Stimulated activated CD8-positive, alpha-beta memory T cell treated with anti-CD3 and anti-CD28 coated beads, Interleukin-4, amount 100 ng/mL, for 4 hours (primary cell): ENCODE data around the gene TRIM44.
"Not testable (repeated sequence)": the region's sequence is repeated elsewhere in the genome, so short reads cannot be mapped to it uniquely, and the experiment has no call there.

Experiments
- DNase-seq, 2 donors: peaks; one replicate each; pipeline ENCODE4 v3.0.0-alpha.2; 2020; ENCODE audit warnings: low read depth in 2 of 2, low spot score in 1 of 2

The TRIM44 gene

DNA sequence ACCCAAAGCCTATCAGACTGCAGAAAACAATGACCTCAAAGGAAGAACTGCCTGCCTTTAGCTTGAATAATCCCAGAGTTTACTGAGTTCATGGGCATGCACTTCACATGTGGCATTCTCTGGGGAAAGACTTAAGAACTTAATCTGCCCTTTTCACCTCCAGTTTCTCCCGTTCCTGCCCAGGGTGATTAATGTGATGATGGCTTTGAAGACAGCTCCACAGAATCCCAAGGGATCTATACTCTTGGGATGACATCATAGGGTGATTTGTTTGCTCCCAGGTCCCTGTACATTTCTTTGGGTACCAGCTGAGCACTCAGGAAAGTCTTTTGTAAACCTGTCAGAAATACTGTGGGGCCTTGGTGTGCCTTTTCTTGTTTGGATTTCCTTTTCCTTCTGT, 30.3 kb upstream of the TRIM44 start:
- DNase-seq, result no peak

DNA sequence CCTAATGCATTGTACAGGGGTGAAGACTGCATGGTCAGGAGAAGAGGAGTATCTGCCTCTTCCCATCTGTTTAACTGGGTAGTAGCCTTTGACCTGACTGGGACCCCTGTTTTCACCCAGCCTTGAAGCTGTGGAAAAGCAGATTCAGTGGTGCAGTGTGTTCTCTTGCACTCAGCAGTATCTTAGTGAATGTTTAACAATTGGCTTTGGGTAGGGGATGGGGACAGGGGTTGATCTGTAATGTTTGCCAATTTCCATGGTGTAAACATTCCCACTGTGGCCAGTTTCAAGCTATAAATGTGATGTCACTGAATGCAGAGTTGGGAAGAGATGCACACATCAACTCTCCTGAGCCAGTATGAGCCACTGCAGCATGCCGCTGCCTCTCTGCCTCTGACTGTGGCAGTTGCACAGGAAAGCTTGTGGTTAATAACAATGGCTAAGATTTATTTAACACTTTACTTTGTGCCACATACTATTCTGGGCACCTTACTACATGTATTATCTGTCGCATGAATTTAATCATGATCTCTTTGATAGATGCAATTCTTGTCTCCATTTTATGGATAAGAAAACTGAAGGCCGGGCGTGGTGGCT, 28.6 kb upstream of the TRIM44 start:
- no peak for DNase-seq

DNA sequence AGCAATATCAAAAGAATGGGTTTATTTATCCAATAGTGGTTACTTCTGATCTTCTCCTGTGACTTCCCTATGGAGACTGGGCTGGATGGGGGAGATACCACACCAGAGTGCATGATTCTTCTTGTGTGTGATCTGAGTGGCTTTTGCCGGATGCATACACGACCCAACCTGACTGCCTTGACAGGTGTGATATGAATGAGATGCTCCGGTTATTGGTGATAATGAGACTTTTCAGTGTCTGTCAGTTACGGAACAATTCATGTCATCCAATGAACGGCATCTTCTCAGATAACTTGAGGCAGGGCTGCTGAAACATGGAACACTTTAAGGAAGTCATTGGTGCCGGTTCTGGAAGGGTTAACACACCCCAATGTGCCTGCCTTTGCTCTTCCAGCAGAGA, 26.6 kb upstream of the TRIM44 start:
- no peak for DNase-seq

DNA sequence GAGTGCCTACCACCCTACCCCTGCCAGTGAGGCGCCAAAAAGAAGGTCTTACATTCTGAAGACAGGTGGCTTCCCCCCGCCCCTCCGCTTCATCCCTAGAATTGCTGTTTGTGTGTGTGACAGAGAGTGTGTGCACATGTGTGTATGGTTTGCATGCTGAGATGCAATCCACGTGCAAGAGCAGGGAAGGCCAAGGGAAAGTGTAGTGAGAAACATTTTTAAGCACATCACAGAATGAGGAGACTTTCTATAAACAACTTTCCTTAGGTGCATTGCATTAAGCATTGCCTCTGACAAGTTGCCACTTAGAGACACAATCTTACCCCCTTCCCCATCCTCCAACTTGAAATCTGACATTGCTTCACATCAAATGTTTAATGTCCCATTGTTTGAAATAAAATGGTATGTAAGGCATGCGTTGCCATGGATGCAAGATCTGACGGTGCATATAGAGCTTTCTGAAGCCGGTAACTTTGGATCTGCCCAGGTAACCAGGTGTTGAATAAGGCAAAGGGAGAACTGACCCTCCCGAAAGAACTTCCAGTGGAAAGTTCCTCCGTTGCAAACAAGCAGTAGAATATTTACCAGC, 22.9 kb upstream of the TRIM44 start:
- DNase-seq, result no peak

- no peak for DNase-seq
Measured at GRCh38 chr11:35641171-35641897, 21.2 kb upstream of the TRIM44 start.

- no peak for DNase-seq
Measured at GRCh38 chr11:35641964-35642363, 20.6 kb upstream of the TRIM44 start.

DNA sequence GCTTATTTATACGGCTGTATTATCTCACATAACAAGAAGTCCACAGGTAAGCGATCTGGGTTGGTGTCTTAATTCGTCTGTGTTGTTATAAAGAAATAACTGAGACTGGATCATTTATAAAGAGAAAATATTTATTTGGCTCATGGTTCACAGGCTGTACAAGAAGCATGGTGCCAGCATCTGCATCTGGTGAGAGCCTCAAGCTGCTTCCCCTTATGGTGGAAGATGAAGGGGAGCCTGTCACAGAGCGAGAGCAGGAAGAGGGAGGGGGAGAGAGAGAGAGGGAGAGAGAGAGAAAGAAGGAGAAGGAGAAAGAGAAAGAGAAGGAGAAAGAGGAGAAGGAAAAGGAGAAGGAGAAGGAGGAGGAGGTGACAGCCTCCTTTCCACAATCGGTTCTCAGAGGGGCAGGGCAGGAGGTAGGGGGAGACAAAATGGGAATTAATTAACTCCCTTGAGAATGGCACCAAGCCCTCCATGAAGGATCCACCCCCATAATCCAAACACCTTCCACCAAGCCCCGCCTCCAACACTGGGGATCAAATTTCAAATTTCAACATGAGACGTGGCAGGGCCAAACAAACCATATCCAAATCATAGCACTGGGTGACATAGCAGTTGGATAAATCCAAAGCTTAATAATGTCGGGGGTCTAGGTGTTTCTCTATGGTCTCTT, 15.0 kb upstream of the TRIM44 start:
- DNase-seq, result no peak

GRCh38 chr11:35650006-35650405, 12.6 kb upstream of the TRIM44 start:
- no peak for DNase-seq

GRCh38 chr11:35650467-35650866, 12.1 kb upstream of the TRIM44 start:
- no peak for DNase-seq

DNA sequence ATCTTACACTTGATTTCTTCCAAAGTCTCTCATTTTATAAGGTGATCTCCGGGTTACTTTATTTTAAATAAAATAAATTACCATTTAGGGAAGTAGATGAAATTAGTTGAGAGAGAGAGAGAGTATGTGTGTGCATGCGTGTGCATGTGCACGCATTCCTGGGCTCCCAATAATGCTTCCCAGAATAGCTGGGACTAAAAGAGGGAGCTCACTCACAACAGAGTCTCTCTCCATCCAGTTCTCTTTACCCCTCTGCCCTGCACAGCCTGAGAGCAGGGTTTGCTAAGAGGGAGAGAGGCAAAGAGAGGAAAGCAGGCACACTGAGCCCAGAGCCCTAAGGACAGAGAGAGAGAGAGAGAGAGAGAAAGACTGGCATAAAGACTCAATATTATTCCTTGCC, 11.3 kb upstream of the TRIM44 start:
- no peak for DNase-seq

- not testable (repeated sequence) for DNase-seq
Measured at GRCh38 chr11:35652786-35653185, 9.8 kb upstream of the TRIM44 start.

GRCh38 chr11:35654711-35655110, 7.9 kb upstream of the TRIM44 start:
- DNase-seq, result no peak

DNA sequence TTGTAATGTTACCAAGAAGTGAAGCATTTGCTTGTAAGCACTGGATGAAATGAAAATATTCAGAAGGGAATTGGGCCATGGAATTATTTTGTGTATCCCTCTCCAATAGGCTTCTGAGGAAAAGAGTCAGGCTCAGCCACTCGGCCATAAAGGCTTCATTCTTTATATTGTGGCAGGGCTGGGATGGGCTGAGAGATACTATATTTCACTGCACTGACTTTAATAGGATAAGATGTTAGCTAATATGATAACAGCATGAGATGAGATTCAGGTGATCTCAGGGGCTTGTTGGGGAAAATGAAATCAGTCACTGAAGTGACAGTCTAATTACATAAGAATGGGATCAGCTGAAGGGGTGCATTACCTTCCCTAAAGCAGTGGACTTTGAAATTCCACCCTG, 7.3 kb upstream of the TRIM44 start:
- DNase-seq, result no peak

DNA sequence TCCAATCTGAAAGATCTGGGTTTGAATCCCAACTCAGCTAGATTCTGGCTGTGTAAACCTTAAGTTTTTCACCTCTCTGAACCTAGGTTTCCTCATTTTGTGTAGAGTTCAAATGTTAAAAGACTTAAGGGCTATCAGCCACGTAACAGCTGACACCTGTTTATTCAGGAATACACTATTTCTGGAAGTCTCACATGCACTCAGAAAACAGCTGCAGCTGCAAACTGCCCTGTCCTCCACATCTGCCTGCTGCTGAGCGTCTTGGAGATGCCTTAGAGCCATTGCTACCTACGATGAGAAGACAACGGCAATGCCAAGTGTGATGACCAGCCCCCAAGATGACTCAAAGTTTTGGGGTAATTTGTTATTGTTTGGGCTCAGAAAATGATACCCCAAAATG, 6.7 kb upstream of the TRIM44 start:
- no peak for DNase-seq

DNA sequence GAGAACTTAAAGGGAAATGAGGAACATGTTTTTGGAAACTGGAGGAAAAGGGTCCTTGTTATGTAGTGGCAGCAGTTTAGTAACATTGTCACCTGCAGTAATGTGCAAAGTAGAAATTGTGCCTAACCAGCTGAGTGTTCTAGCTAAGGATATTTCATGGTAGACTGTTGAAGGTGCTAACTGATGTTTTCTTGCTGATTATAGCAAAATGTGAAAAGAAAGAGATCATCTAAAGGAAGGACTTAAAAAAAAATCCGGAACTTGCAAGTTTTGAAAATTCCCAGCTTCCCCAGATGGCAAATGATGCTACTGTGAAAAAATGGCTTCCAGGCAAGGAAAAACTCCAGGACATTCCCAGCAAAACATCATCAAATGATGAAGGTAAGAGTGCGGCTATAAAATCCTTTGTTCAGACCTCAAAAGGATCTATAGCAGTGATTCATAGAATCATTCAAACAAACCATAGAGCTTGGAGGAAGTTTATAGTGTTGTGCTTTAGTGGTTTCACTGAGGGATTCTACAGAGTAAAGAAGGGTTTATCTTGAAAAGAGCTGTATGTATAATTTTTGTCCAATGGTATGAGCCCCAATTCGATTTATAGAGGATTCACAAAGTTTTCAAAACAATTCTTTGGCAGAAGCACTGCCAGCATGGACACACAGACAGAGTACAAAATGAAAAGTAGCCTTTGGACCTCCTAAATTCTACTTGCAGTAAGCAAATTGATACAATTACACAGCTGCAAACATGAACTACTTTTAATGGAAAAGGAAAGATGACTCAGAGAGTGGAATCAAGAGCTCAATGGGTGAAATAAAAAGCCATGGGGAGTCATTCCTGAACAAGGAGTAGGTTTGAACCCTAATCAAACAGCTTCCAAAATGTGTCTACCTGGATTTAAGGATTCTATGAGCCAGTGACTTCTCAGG, 4.3 kb upstream of the TRIM44 start:
- no peak for DNase-seq

DNA sequence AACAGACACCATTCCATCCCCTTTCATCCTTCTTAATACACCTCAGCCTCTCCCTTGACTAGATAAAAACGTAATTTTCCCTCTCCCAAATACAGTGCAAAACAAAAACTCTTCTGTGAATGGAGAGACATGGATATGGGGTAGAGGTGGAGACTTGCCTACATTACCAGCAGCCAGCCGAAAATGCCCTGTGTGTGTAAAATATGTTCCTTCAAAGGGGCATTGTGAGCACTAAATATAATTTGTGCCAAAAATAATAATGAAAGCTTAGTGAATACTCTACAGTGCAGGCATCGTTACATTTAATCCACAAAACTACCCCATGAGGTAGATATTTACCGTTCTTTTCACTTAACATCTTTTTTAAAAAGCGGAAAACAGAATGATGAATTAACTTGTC, 1.0 kb upstream of the TRIM44 start:
- no peak for DNase-seq

DNA sequence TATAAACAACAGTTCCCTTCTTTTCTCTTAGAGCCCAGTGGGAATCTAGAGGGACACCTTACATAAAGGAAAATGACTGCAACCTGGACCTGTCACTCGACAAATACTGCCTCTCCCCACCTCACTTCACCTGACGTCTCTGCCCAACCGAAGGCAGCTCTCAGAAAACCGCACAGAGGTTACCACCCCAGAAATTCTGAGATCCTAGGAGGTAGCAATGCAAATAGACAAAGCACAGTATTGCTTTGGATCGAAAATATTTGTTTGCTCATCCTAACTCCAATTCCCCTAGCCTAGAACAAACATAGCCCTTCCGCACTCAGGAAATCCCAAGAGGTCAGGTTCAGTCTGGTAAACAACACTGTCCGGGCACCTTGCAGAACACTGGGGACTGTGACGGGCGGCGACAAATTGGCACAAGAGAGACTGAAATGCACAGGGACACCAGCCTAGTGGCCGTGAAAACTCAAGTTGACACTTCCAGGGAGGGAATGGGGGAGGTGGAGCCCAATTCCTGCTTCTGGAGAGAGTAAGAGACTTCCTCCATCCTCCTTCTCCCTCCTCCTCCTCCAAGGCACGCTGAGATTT, 420 bp upstream of the TRIM44 start:
- no peak for DNase-seq

GRCh38 chr11:35663408-35663702, 780 bp downstream of the TRIM44 start:
- DNase-seq, result no peak

DNA sequence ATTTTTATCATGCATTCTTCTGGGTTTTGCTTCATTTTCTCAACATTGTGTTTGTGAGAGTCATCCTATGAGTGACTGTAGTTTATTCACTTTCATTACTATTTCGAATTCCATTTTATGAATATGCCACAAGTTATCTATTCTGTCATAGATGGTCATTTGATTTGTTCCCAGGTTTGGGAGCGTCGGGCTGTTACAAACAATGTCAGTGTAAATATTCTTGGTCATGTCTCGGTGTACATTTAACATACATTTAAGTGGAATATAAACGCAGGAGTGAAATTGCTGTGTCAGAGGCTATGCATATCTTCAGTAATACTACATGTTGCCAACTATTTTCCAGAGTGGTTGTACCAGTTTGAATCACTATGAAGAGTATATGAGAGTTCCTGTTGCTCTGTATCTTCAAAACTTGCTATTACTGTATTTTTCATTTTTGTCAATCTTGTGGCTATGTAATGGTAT, 2.4 kb downstream of the TRIM44 start:
- no peak for DNase-seq

DNA sequence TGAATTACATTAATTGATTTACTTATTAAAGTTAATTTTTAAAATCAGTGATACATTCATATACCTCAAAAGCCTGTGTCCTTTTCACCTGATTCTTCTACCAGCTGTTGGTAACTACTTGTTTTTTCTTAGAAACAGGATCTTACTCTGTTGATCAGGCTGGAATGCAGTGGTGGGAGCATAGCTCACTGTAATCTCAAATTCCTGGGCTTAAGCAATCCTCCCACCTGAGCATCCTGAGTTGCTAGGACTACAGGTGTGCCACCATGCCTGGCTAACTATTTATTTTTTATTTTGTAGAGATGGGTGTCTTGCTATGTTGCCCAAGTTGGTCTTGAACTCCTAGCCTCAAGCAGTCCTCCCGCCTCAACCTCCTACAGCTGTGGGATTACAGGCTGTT, 4.7 kb downstream of the TRIM44 start:
- no peak for DNase-seq

DNA sequence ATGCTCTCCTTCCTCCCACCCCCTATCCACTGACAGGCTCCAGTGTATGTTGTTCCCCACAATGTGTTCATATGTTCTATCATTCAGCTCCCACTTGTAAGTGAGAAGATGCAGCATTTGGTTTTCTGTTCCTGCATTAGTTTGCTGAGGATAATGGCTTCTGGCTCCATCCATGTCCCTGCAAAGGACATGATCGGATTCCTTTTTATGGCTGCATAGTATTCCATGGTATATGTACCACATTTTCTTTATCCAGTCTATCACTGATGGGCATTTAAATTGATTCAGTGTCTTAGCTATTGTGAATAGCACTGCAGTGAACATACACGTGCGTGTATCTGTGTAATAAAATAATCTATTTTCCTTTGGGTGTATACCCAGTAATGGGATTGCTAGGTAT, 5.8 kb downstream of the TRIM44 start:
- not testable (repeated sequence) for DNase-seq
